Naive thymus-derived CD4-positive, alpha-beta T cell (primary cell): ENCODE data around the gene GRPR. TPM values are rescaled to one million over a fixed set of nuclear protein-coding genes. Genes with fewer than 3 reads are reported as not detected.

ENCODE experiments used
- ATAC-seq: fragments of 150-1000 bp; cut with Tn5 transposase; 2 replicates; pipeline ENCODE4 v1.10.0; 2021; ENCODE audit warnings: mild to moderate bottlenecking, moderate library complexity
- CTCF ChIA-PET: fragments of 350-600 bp; sonication (Branson Sonifier 250); formaldehyde crosslinking; loops from one replicate; lab custom pipeline; 2021; ENCODE audit warnings: antibody characterized with exemption; lab: Charles Lee
- POLR2A ChIA-PET: fragments of 350-600 bp; sonication (Branson Sonifier 250); formaldehyde crosslinking; loops from one replicate; lab custom pipeline; 2021; ENCODE audit warnings: antibody characterized with exemption, inconsistent platforms; lab: Charles Lee
- DNase-seq, 9 donors: peaks; one replicate each; pipeline versions ENCODE4 v3.0.0 to v3.0.0-alpha.2; 2020 to 2022; ENCODE audit warnings: mixed read lengths in 1 of 9
- H3K27ac ChIP-seq: one replicate; pipeline ENCODE4 v1.7.0; 2013; ENCODE audit warnings: mild to moderate bottlenecking, low read depth, low read length, moderate library complexity
- H3K27me3 ChIP-seq, 2 donors: one replicate each; pipeline ENCODE4 v1.7.0; 2013; ENCODE audit warnings: low read length in 2 of 2, mild to moderate bottlenecking in 2 of 2, moderate library complexity in 2 of 2; ENCODE audit not compliant: control insufficient read depth in 2 of 2, insufficient read depth in 2 of 2
- H3K36me3 ChIP-seq, 3 experiments: 1 replicate in 2 of 3; 2 replicates in 1 of 3; pipeline ENCODE4 v1.7.0; 2013; ENCODE audit warnings: low read length in 3 of 3, mild to moderate bottlenecking in 3 of 3, moderate library complexity in 1 of 3; ENCODE audit not compliant: insufficient read depth in 3 of 3, control insufficient read depth in 2 of 3
- H3K4me1 ChIP-seq, 2 donors: one replicate each; pipeline ENCODE4 v1.7.0; 2013; ENCODE audit warnings: low read length in 2 of 2, mild to moderate bottlenecking in 2 of 2, moderate library complexity in 1 of 2; ENCODE audit not compliant: control insufficient read depth in 2 of 2, insufficient read depth in 2 of 2
- H3K4me3 ChIP-seq: 2 replicates; pipeline ENCODE4 v1.7.0; 2013; ENCODE audit warnings: mild to moderate bottlenecking, low read length
- H3K9me3 ChIP-seq, 3 experiments: 1 replicate in 2 of 3; 2 replicates in 1 of 3; pipeline ENCODE4 v1.7.0; 2013; ENCODE audit warnings: low read length in 3 of 3; ENCODE audit not compliant: control insufficient read depth in 2 of 3
- H3K27ac Mint-ChIP-seq, 9 donors: one replicate each; pipeline ENCODE4 v1.8.0; 2020 to 2022; ENCODE audit warnings: mixed read lengths in 9 of 9, mild to moderate bottlenecking in 8 of 9, moderate library complexity in 5 of 9, inconsistent platforms in 2 of 9
- H3K27me3 Mint-ChIP-seq, 5 donors: one replicate each; pipeline ENCODE4 v1.8.0; 2021 to 2022; ENCODE audit warnings: mixed read lengths in 5 of 5, mild to moderate bottlenecking in 1 of 5
- H3K36me3 Mint-ChIP-seq, 5 donors: one replicate each; pipeline ENCODE4 v1.8.0; 2020 to 2022; ENCODE audit warnings: mixed read lengths in 5 of 5, mild to moderate bottlenecking in 3 of 5, inconsistent platforms in 1 of 5
- H3K4me1 Mint-ChIP-seq, 7 donors: one replicate each; pipeline ENCODE4 v1.8.0; 2020 to 2022; ENCODE audit warnings: mixed read lengths in 7 of 7, mild to moderate bottlenecking in 3 of 7, inconsistent platforms in 1 of 7
- H3K4me3 Mint-ChIP-seq, 10 donors: one replicate each; pipeline ENCODE4 v1.8.0; 2020 to 2022; ENCODE audit warnings: mild to moderate bottlenecking in 10 of 10, mixed read lengths in 10 of 10, moderate library complexity in 6 of 10, inconsistent platforms in 2 of 10
- H3K9me3 Mint-ChIP-seq, 11 donors: one replicate each; pipeline ENCODE4 v1.8.0; 2020 to 2022; ENCODE audit warnings: mixed read lengths in 11 of 11, mild to moderate bottlenecking in 4 of 11, inconsistent platforms in 1 of 11, moderate library complexity in 1 of 11
- intact Hi-C, 2 donors: fragments of 100-400 bp; cut with micrococcal nuclease; formaldehyde crosslinking; loops; one replicate each; pipeline ENCODE4 v1.15.1; 2023
- polyA plus RNA-seq, 2 donors: library from polyadenylated mRNA; unstranded; fragments of 300-500 nt; fragmentation: Illumina TruSeq; gene quantifications; one replicate each; pipeline ENCODE4 v1.2.3, GENCODE V29; 2021
- total RNA-seq, 6 experiments: library from RNA in 5 of 6; stranded (reverse) in 5 of 6; gene quantifications; 1 replicate in 5 of 6; 2 replicates in 1 of 6; pipeline ENCODE4 v1.2.3 and lab custom pipeline; 2021 to 2026

GRPR gene
- total and polyA plus RNA-seq, 7 experiments from 2014 or later: 0.16 to 0.51 (median 0.24) TPM; not detected in 4

DNA sequence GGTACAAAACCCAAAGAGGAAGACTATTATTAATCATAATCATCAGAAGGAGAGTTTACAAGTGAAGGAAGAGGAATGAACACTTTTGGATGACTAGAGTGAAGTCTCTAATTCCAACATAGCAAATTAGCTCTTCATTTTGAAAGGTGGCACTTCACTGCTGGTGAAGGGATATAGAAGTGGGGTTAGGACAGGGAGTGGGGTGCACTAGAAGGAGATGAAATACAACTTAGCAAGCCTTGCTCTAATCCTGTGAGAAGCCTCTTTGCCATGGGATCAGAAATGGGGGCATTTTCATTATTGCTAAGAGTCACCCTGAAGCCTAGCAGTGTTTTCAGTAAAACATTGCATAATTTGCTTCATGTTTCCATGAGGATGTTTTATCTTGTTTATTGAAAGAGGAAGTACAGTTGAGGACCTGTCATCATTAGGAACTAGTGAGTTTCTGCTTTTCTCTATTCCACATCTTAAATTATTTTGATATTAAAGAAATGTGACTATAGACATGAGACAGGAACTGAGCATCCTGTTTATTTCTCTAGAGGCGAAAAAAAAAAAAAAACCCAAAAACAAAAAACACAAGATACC lies 9.3 kb upstream of the GRPR start:
- POLR2A ChIA-PET: no interaction called here
- peak; percentile 37 for ATAC-seq
- Histone ChIP-seq H3K9me3 (no peaks in the 10 kb centered on the region), H3K27me3 (no peaks in the 10 kb centered on the region), H3K4me1 (no peaks in the 10 kb centered on the region), H3K27ac (no peak overlapping the region), H3K4me3 (no peak overlapping the region), H3K36me3 (no peaks in the 10 kb centered on the region)
- Mint-ChIP-seq H3K27me3 (no peaks in the 10 kb centered on the region), H3K9me3 (peaks cover 0 to 4% (median 0%) of the 10 kb centered on the region in 11 donors), H3K4me3 (no peak overlapping the region), H3K27ac (no peak overlapping the region), H3K36me3 (no peaks in the 10 kb centered on the region), H3K4me1 (peaks cover 0 to under 1% (median 0%) of the 10 kb centered on the region in 7 donors)
- CTCF ChIA-PET: interaction anchor here (0.6 kb wide), 1 partner anchor 26 kb away, joined by 6 read pairs; no protein-coding TSS in a partner anchor
- intact Hi-C loops: no loop called here
- DNase-seq: no peak

DNA sequence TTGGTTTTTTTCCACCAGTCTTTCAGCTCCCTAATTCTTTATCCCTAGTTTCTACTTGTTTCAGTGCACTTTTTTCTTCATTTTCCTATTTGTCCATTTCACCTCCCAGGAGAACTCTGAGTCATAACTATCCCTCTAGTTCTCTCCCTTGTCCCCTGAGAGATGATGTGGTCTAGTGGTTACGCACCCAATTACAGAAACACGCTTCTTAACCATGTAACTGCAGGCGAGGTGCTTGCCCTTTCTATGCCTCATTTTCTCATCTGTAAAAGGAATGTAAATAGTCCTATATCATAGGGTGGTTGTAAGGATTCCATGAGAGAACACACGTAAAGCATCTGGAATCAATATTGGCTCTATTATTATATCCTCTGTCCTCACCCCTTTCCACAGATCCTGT lies 8.8 kb upstream of the GRPR start:
- H3K4me3 ChIP-seq: no peak overlapping the region
- H3K4me1 Mint-ChIP-seq: peaks cover 0 to 6% (median 0%) of the 10 kb centered on the region in 7 donors
- no peaks in the 10 kb centered on the region for H3K4me1 ChIP-seq
- no peak overlapping the region for H3K27ac ChIP-seq
- H3K27ac Mint-ChIP-seq: no peak overlapping the region
- no peaks in the 10 kb centered on the region for H3K27me3 Mint-ChIP-seq
- no peak overlapping the region for H3K4me3 Mint-ChIP-seq
- H3K36me3 Mint-ChIP-seq: no peaks in the 10 kb centered on the region
- no peaks in the 10 kb centered on the region for H3K27me3 ChIP-seq
- no peaks in the 10 kb centered on the region for H3K36me3 ChIP-seq
- no peak for DNase-seq
- H3K9me3 Mint-ChIP-seq: peaks cover 0 to 4% (median 0%) of the 10 kb centered on the region in 11 donors
- ChIA-PET POLR2A (no interaction called here), CTCF (interaction anchor here (0.6 kb wide), 1 partner anchor 27 kb away, joined by 6 read pairs; no protein-coding TSS in a partner anchor)
- intact Hi-C loops: no loop called here
- H3K9me3 ChIP-seq: no peaks in the 10 kb centered on the region
- no peak for ATAC-seq

DNA sequence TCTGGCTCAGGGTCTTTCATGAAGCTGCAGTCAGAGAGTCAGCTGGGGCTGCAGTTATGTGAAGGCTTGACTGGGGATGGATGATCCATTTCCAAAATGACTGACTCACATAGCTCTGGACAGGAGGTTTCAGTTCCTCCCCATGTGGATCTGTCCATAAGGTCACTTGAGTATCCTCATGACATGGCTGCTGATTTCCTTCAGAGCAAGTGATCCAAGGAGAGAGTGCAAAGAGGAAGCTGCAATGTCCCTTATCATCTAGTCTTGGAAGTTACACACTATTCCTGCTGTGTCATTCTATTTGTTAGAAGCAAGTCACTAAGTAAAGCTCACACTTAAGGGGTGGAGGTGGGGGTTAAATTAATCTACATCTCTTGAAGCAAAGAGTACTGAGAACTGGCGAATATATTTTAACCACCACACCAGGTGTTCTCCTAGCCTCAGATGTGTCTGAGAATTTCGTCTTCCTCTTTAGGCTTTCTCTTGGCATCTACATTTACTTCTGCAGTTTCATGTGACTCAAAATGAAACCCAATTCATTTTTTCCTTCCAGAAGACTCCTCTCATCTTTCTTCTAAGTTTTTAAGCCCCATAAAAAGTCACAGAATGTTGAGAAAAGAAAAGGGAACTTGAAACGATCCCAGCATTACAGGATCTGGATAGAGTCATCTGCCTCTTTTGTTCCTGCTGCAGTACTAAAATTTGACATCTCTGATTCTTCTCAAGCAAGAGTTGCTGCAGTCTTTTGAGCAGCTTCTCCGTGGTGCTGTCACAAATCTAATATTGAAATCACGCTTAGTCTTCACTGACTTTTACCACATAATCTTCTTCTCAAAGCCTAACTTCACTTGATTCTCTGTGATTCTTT lies 3.8 kb upstream of the GRPR start:
- Mint-ChIP-seq H3K36me3 (no peaks in the 10 kb centered on the region), H3K4me3 (peak overlapping the region in 1 of 10 donors; percentile 41), H3K27ac (no peak overlapping the region), H3K9me3 (peaks cover 0 to 4% (median 0%) of the 10 kb centered on the region in 11 donors), H3K4me1 (peaks cover 0 to 17% (median 6%) of the 10 kb centered on the region in 7 donors), H3K27me3 (peaks cover 0 to 18% (median 0%) of the 10 kb centered on the region in 5 donors)
- H3K9me3 ChIP-seq: no peaks in the 10 kb centered on the region
- no peak overlapping the region for H3K27ac ChIP-seq
- CTCF ChIA-PET: interaction anchor here (0.6 kb wide), 1 partner anchor 567 kb away, joined by 3 read pairs; no protein-coding TSS in a partner anchor
- H3K4me3 ChIP-seq: no peak overlapping the region
- POLR2A ChIA-PET: no interaction called here
- peak; percentile 67 for ATAC-seq
- H3K27me3 ChIP-seq: no peaks in the 10 kb centered on the region
- H3K36me3 ChIP-seq: no peaks in the 10 kb centered on the region
- H3K4me1 ChIP-seq: no peaks in the 10 kb centered on the region
- no peak for DNase-seq
- intact Hi-C loops: loop anchor here (5.0 to 10.0 kb wide), 3 partner anchors 357 to 432 kb away; no protein-coding TSS in a partner anchor

DNA sequence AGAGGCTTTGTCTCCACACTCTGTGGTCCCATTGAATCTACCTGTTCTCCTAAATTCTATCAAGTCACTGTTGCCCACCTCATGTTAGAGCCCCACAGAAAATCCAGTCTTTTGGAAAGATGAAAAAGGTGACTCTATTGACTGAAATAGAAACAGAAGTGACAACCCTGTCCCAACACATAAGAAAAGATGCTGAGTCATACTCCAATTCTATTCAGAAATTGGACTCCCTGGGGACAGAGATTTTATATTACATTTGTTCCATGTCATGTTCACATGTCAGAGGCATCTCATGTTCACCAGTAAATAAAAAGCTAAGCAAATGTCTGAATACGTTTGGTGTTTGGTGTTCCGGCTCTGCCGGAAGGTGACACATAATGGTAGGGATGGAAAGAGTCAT lies 2.9 kb upstream of the GRPR start:
- POLR2A ChIA-PET: no interaction called here
- DNase-seq: no peak
- Histone ChIP-seq H3K4me3 (no peak overlapping the region), H3K36me3 (no peaks in the 10 kb centered on the region), H3K9me3 (no peaks in the 10 kb centered on the region), H3K27ac (no peak overlapping the region), H3K4me1 (no peaks in the 10 kb centered on the region), H3K27me3 (no peaks in the 10 kb centered on the region)
- no peak overlapping the region for H3K4me3 Mint-ChIP-seq
- intact Hi-C loops: loop anchor here (5.0 to 10.0 kb wide), 3 partner anchors 358 to 433 kb away; no protein-coding TSS in a partner anchor
- H3K27ac Mint-ChIP-seq: no peak overlapping the region
- H3K4me1 Mint-ChIP-seq: peaks cover 0 to 17% (median 6%) of the 10 kb centered on the region in 7 donors
- peaks cover 0 to 4% (median 0%) of the 10 kb centered on the region in 11 donors for H3K9me3 Mint-ChIP-seq
- peaks cover 0 to 19% (median 0%) of the 10 kb centered on the region in 5 donors for H3K27me3 Mint-ChIP-seq
- no peaks in the 10 kb centered on the region for H3K36me3 Mint-ChIP-seq
- ATAC-seq: no peak
- CTCF ChIA-PET: no interaction called here

DNA sequence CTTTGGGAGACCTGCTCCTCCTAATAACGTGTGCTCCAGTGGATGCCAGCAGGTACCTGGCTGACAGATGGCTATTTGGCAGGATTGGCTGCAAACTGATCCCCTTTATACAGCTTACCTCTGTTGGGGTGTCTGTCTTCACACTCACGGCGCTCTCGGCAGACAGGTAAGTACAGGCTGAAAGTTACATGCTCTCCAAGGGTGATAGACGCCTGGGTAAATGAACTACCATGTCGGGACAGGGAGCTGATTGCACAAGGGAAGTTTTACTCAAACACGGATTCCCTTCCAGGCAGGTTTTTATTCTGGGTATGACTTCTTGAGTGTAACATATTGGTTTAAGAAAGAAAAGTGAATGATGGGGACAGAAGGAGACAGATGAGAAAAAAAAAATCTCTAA lies 836 bp downstream of the GRPR start:
- Mint-ChIP-seq H3K36me3 (no peaks in the 10 kb centered on the region), H3K4me3 (no peak overlapping the region), H3K4me1 (peaks cover 0 to 15% (median 8%) of the 10 kb centered on the region in 7 donors), H3K27ac (no peak overlapping the region), H3K9me3 (peaks cover 0 to 3% (median 0%) of the 10 kb centered on the region in 11 donors), H3K27me3 (peaks cover 0 to 26% (median 6%) of the 10 kb centered on the region in 5 donors)
- no peaks in the 10 kb centered on the region for H3K27me3 ChIP-seq
- POLR2A ChIA-PET: no interaction called here
- no peaks in the 10 kb centered on the region for H3K9me3 ChIP-seq
- H3K4me3 ChIP-seq: no peak overlapping the region
- DNase-seq: no peak
- H3K4me1 ChIP-seq: no peaks in the 10 kb centered on the region
- no peak overlapping the region for H3K27ac ChIP-seq
- H3K36me3 ChIP-seq: no peaks in the 10 kb centered on the region
- CTCF ChIA-PET: interaction anchor here (0.8 kb wide), 2 partner anchors 544 to 547 kb away, joined by 3 read pairs; no protein-coding TSS in a partner anchor
- no peak for ATAC-seq
- intact Hi-C loops: loop anchor here (5.0 to 10.0 kb wide), 3 partner anchors 362 to 437 kb away; no protein-coding TSS in a partner anchor

DNA sequence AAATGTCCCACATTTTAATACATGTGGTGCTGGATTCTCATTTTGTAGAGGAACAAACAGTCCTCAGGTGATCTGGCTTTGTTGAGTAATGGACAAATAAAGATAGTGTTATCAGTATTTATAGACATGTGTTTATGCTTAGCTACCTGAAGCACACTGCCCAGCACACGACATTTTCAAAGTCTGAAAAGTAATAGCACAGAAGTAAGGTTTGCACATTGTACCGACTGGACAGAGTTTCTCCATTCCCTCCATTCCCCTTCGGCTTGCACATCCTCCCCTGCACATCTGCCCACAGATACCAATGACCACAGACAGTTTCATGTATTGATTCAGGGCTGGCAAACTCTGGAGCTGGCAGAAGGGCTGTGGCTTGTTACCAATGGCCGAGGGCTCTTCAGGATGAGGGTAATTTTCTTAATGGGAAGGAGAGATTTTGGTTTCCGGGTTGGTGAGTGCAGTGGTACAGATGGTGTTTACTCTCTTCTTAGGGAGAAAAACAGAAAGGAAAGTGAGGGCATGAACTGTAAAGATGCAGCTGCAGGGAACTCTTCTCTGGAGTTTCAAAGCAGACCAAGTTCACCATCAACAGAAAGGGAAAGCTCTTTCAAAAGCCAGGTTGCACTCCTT lies 2.3 kb downstream of the GRPR start:
- H3K4me1 ChIP-seq: no peaks in the 10 kb centered on the region

More for the DNA sequence above, 2.3 kb downstream of the GRPR start:
- ChIA-PET CTCF (interaction anchor here (1.2 kb wide), 1 partner anchor 539 kb away, joined by 4 read pairs; no protein-coding TSS in a partner anchor), POLR2A (no interaction called here)
- Histone ChIP-seq H3K4me3 (no peak overlapping the region), H3K36me3 (no peaks in the 10 kb centered on the region), H3K9me3 (no peaks in the 10 kb centered on the region), H3K27me3 (no peaks in the 10 kb centered on the region), H3K27ac (no peak overlapping the region)
- intact Hi-C loops: loop anchor here in 1 of 2 donors (10.0 kb wide), 1 partner anchor 431 kb away; no protein-coding TSS in a partner anchor
- no peak overlapping the region for H3K4me3 Mint-ChIP-seq
- no peaks in the 10 kb centered on the region for H3K36me3 Mint-ChIP-seq
- DNase-seq: no peak
- peaks cover 0 to 29% (median 6%) of the 10 kb centered on the region in 5 donors for H3K27me3 Mint-ChIP-seq
- peak overlapping the region in 1 of 9 donors; percentile 12 for H3K27ac Mint-ChIP-seq
- peaks cover 0 to 3% (median 0%) of the 10 kb centered on the region in 11 donors for H3K9me3 Mint-ChIP-seq
- ATAC-seq: no peak
- H3K4me1 Mint-ChIP-seq: peaks cover 0 to 5% (median 2%) of the 10 kb centered on the region in 7 donors
